Chondrocyte (in vitro differentiated cells): Measurements from ENCODE around the gene SLC2A1. TPM values are rescaled to one million over a fixed set of nuclear protein-coding genes. Genes with fewer than 3 reads are reported as not detected.

ENCODE experiments used
- DNase-seq: peaks from one replicate; pipeline ENCODE4 v3.0.0; 2021; ENCODE audit warnings: mixed read lengths, low spot score
- H3K27ac Mint-ChIP-seq: one replicate; pipeline ENCODE4 v1.8.0; 2021; ENCODE audit warnings: mild to moderate bottlenecking, moderate library complexity, mixed read lengths; ENCODE audit not compliant: unreplicated experiment
- H3K27me3 Mint-ChIP-seq: 2 replicates; pipeline ENCODE4 v1.8.0; 2021; ENCODE audit warnings: low read depth, mixed read lengths
- H3K36me3 Mint-ChIP-seq: 2 replicates; pipeline ENCODE4 v1.8.0; 2021; ENCODE audit warnings: low read depth, mixed read lengths
- H3K4me1 Mint-ChIP-seq: 2 replicates; pipeline ENCODE4 v1.8.0; 2021; ENCODE audit warnings: low read depth, mild to moderate bottlenecking, mixed read lengths
- H3K4me3 Mint-ChIP-seq: one replicate; pipeline ENCODE4 v1.8.0; 2021; ENCODE audit warnings: mild to moderate bottlenecking, moderate library complexity, mixed read lengths; ENCODE audit not compliant: unreplicated experiment
- H3K9me3 Mint-ChIP-seq: 2 replicates; pipeline ENCODE4 v1.8.0; 2021; ENCODE audit warnings: low read depth, mixed read lengths
- CTCF ChIP-seq: fragments of 200-600 bp; sonication (generic); IDR thresholded peaks from 2 replicates; pipeline ENCODE4 v1.5.0; 2021; ENCODE audit warnings: antibody characterized with exemption, mild to moderate bottlenecking, moderate library complexity
- total RNA-seq: library from RNA; stranded (reverse); gene quantifications from 3 replicates; pipeline ENCODE4 v1.2.1, GENCODE V29; 2021

Gene SLC2A1
- total RNA-seq, 1 donor from 2014 or later, result 190 TPM

DNA sequence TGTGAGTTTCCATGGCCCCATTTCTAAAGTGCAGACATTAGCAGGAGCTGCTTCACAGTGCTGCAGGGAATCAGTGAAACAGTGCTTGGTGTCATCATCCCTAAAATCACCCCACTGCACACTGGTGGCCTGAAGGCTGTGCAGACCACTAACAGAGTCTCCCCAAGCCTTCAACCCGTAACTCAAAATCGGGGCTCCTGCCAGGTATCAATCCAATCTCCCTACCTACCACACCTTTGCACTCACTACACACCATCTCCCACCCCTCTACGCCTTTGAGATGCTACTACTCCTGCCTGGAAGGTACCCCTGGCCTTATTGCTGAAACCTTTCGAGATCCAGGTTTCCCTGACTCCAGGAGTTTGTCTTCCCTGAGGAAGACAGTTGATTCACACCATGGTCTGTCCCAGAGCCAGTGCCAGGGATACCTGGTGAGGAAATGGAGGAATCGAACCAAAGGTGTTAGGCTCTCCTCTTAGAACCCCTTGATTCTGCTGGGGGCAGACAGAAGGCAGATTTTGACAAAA is 25.5 kb downstream of the SLC2A1 start:
- Mint-ChIP-seq H3K27me3 (no peaks in the 10 kb centered on the region), H3K9me3 (no peaks in the 10 kb centered on the region), H3K4me3 (no peak overlapping the region), H3K27ac (peak overlapping the region; percentile 22), H3K36me3 (peaks cover 29% of the 10 kb centered on the region), H3K4me1 (peaks cover 63% of the 10 kb centered on the region)
- DNase-seq, result peak; percentile 8
- no peak for TF ChIP-seq CTCF

DNA sequence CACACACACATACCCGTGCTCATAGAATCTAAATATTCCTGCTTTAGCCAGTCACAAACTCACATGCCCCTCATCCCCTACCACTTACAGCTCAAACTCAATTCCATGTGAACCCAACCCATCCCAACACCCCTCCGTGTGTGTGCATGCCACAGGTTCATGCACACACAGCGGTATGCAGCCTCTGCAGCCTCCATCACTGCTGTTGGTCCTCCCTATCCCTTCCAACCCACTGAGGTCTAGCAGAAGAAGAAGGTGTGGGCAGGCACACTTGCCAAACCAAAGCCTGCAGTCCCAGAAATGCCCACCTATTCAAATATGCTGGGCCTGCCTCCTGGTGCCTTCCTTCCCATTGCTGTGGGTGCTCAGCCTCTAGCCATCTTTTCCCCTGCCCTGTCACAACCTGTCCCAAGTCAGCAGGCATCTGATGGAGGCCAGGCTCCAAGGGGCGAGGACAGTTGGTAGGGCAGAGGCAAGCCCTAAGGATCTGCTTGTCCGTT is 26.2 kb downstream of the SLC2A1 start:
- peak; percentile 35 for DNase-seq
- Mint-ChIP-seq H3K27me3 (no peaks in the 10 kb centered on the region), H3K9me3 (no peaks in the 10 kb centered on the region), H3K4me1 (peaks cover 63% of the 10 kb centered on the region), H3K4me3 (no peak overlapping the region), H3K27ac (peak overlapping the region; percentile 0), H3K36me3 (peaks cover 33% of the 10 kb centered on the region)
- no peak for TF ChIP-seq CTCF

GRCh38 chr1:42931911-42932422 is 26.7 kb downstream of the SLC2A1 start:
- H3K4me3 Mint-ChIP-seq, result no peak overlapping the region
- peak overlapping the region; percentile 69 for H3K27ac Mint-ChIP-seq
- H3K9me3 Mint-ChIP-seq, result no peaks in the 10 kb centered on the region
- H3K27me3 Mint-ChIP-seq, result no peaks in the 10 kb centered on the region
- TF ChIP-seq CTCF, result no peak
- H3K4me1 Mint-ChIP-seq, result peaks cover 62% of the 10 kb centered on the region
- no peak for DNase-seq
- H3K36me3 Mint-ChIP-seq, result peaks cover 33% of the 10 kb centered on the region

DNA sequence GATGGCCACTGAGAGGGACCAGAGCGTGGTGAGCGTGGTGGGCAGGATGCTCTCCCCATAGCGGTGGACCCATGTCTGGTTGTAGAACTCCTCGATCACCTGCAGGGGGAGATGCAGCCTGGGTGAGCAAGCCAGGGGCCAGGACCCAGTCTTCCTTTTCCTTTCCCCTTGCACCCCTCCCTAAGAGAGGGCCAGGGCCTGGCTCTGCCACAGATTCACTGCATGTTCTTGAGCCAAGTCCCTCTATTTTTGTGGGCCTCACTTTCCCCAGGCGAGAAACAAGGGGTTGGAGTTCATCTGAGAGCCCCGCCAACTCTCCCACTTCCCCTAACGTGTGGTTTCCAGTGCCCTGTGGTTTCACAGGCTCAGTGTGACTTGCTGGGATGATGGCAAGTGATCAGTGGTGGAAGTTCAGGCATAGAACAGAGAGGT is 27.5 kb downstream of the SLC2A1 start:
- H3K36me3 Mint-ChIP-seq, result peaks cover 36% of the 10 kb centered on the region
- H3K27me3 Mint-ChIP-seq, result no peaks in the 10 kb centered on the region
- peak; percentile 77 for TF ChIP-seq CTCF
- H3K4me3 Mint-ChIP-seq, result no peak overlapping the region
- peak overlapping the region; percentile 69 for H3K27ac Mint-ChIP-seq
- H3K4me1 Mint-ChIP-seq, result peaks cover 55% of the 10 kb centered on the region
- no peaks in the 10 kb centered on the region for H3K9me3 Mint-ChIP-seq
- no peak for DNase-seq

GRCh38 chr1:42930178-42931107 is 28.2 kb downstream of the SLC2A1 start:
- H3K4me1 Mint-ChIP-seq, result peaks cover 58% of the 10 kb centered on the region

More at GRCh38 chr1:42930178-42931107, 28.2 kb downstream of the SLC2A1 start:
- TF ChIP-seq CTCF, result no peak
- DNase-seq, result no peak
- H3K36me3 Mint-ChIP-seq, result peaks cover 37% of the 10 kb centered on the region
- H3K27ac Mint-ChIP-seq, result no peak overlapping the region
- H3K4me3 Mint-ChIP-seq, result no peak overlapping the region
- no peaks in the 10 kb centered on the region for H3K9me3 Mint-ChIP-seq
- H3K27me3 Mint-ChIP-seq, result no peaks in the 10 kb centered on the region
